Stomach (tissue), 9 donors: ENCODE results near the gene CDCP2. TPM values are rescaled to one million over a fixed set of nuclear protein-coding genes. Genes with fewer than 3 reads are reported as not detected.

Experiments
- DNase-seq, 2 donors: peaks; one replicate each; pipeline versions ENCODE4 v3.0.0 to v3.0.0-alpha.2; 2013 to 2019
- H3K27ac ChIP-seq, 5 donors: fragments of 200-600 bp in 4 of 5; sonication (generic) in 4 of 5; one replicate each; pipeline ENCODE4 v1.5.1; 2013 to 2019; ENCODE audit warnings: mild to moderate bottlenecking in 1 of 5, moderate library complexity in 1 of 5
- H3K27me3 ChIP-seq, 3 donors: fragments of 200-600 bp; sonication (generic); one replicate each; pipeline ENCODE4 v1.5.1; 2017 to 2019; ENCODE audit warnings: mixed run types in 1 of 3
- H3K36me3 ChIP-seq, 4 donors: fragments of 200-600 bp; sonication (generic); 1 replicate in 3 of 4; 2 replicates in 1 of 4; pipeline ENCODE4 v1.5.1; 2016 to 2019
- H3K4me1 ChIP-seq, 4 donors: fragments of 200-600 bp; sonication (generic); one replicate each; pipeline ENCODE4 v1.5.1; 2016 to 2019
- H3K4me3 ChIP-seq, 4 donors: fragments of 200-600 bp; sonication (generic) in 3 of 4; one replicate each; pipeline ENCODE4 v1.5.1; 2016 to 2019; ENCODE audit warnings: mild to moderate bottlenecking in 1 of 4
- H3K9me3 ChIP-seq, 4 donors: fragments of 200-600 bp; sonication (generic); one replicate each; pipeline ENCODE4 v1.5.1; 2016 to 2019
- CTCF ChIP-seq, 7 experiments: fragments of 450-650 bp in 4 of 7; fragments of 200-600 bp in 3 of 7; sonication (generic) in 3 of 7; IDR thresholded peaks; one replicate each; pipeline ENCODE4 v1.5.1; 2016 to 2019; ENCODE audit warnings: antibody characterized with exemption in 7 of 7, control low read depth in 2 of 7, mild to moderate bottlenecking in 1 of 7
- EP300 ChIP-seq: sonication (generic); formaldehyde crosslinking; IDR thresholded peaks from one replicate; pipeline ENCODE4 v1.6.1; 2017; ENCODE audit warnings: antibody characterized with exemption
- POLR2A ChIP-seq, 4 donors: fragments of 450-650 bp; IDR thresholded peaks; one replicate each; pipeline ENCODE4 v1.6.1; 2016; ENCODE audit warnings: antibody characterized with exemption in 4 of 4, control low read depth in 2 of 4, mild to moderate bottlenecking in 1 of 4, moderate library complexity in 1 of 4
- POLR2AphosphoS5 ChIP-seq, 3 donors: sonication (generic); formaldehyde crosslinking; IDR thresholded peaks; one replicate each; pipeline ENCODE4 v1.6.1; 2016; ENCODE audit warnings: antibody characterized with exemption in 3 of 3
- WGBS, 5 donors: extraction: QIAGEN DNeasy Blood & Tissue Kit in 3 of 5; methylation state at CpG; one replicate each; pipeline versions ENCODE4 v1.1.5 to v1.1.7; 2013 to 2018; 5-methylcytosine and 5-hydroxymethylcytosine counted together
- intact Hi-C: fragments of 100-400 bp; cut with DNase I; formaldehyde crosslinking; loops from one replicate; pipeline ENCODE4 v1.15.1; 2023; ENCODE audit warnings: low total_unique reads
- polyA plus RNA-seq, 3 donors: library from polyadenylated mRNA; stranded (reverse); fragments of 200-250 nt; gene quantifications; one replicate each; pipeline ENCODE4 v1.2.3, GENCODE V29; 2013
- total RNA-seq, 5 donors: library from RNA; depleted of rRNA; stranded (reverse); fragments of >200 nt; gene quantifications; one replicate each; pipeline versions ENCODE4 v1.1.0 to v1.2.3, GENCODE V29; 2014 to 2016
- donor health status: healthy with polysubstance abuse.
- donor health status: Bipolar disorder and iron deficiency.
- donor health status: healthy.

CDCP2 gene
- total and polyA plus RNA-seq, 8 donors: 0.18 to 0.58 TPM; not detected in 6

- no peak overlapping the region for H3K27ac ChIP-seq
- no peaks in the 10 kb centered on the region for H3K9me3 ChIP-seq
- peaks cover 0 to 19% (median 5%) of the 10 kb centered on the region in 4 donors for H3K4me1 ChIP-seq
- 90 to 95% (median 93%) methylated on average over 6 of the region's 6 CpGs for WGBS, 5 donors
- H3K36me3 ChIP-seq: peaks cover 0 to 24% (median 5%) of the 10 kb centered on the region in 4 donors
- intact Hi-C loops: no loop called here
- TF ChIP-seq POLR2AphosphoS5 (IDR thresholded peaks at IDR 0.05) (no peak), POLR2A (IDR thresholded peaks at IDR 0.05) (no peak), CTCF (IDR thresholded peaks at IDR 0.05) (no peak), EP300 (no peak)
- H3K27me3 ChIP-seq: no peaks in the 10 kb centered on the region
- no peak for DNase-seq
- no peak overlapping the region for H3K4me3 ChIP-seq
Measured at GRCh38 chr1:54103414-54103813, 49.4 kb downstream of the CDCP2 start.

- no peaks in the 10 kb centered on the region for H3K9me3 ChIP-seq
- TF ChIP-seq POLR2AphosphoS5 (IDR thresholded peaks at IDR 0.05) (no peak), POLR2A (IDR thresholded peaks at IDR 0.05) (no peak), CTCF (IDR thresholded peaks at IDR 0.05) (no peak), EP300 (no peak)
- intact Hi-C loops: no loop called here
- peaks cover 0 to 43% (median 19%) of the 10 kb centered on the region in 4 donors for H3K36me3 ChIP-seq
- no peaks in the 10 kb centered on the region for H3K27me3 ChIP-seq
- DNase-seq: no peak
- no peak overlapping the region for H3K27ac ChIP-seq
- 38 to 71% (median 53%) methylated on average over 2 of the region's 2 CpGs for WGBS, 5 donors
- peaks cover 0 to 29% (median 9%) of the 10 kb centered on the region in 4 donors for H3K4me1 ChIP-seq
- no peak overlapping the region for H3K4me3 ChIP-seq
Measured at GRCh38 chr1:54100500-54100899, 52.3 kb downstream of the CDCP2 start.

GRCh38 chr1:54099061-54099610 is 53.7 kb downstream of the CDCP2 start:
- intact Hi-C loops: no loop called here
- DNase-seq: no peak
- WGBS, 5 donors: 67 to 88% (median 80%) methylated on average over 6 of the region's 6 CpGs

GRCh38 chr1:54096877-54097240 is 55.9 kb downstream of the CDCP2 start:
- no peak for TF ChIP-seq POLR2AphosphoS5 (IDR thresholded peaks at IDR 0.05)
- TF ChIP-seq EP300: no peak
- TF ChIP-seq POLR2A (IDR thresholded peaks at IDR 0.05): no peak
- TF ChIP-seq CTCF (IDR thresholded peaks at IDR 0.05): no peak
- Histone ChIP-seq H3K4me1 (peaks cover 16 to 56% (median 23%) of the 10 kb centered on the region in 4 donors), H3K36me3 (peaks cover 0 to 29% (median 16%) of the 10 kb centered on the region in 4 donors), H3K27ac (no peak overlapping the region), H3K27me3 (no peaks in the 10 kb centered on the region), H3K9me3 (no peaks in the 10 kb centered on the region), H3K4me3 (no peak overlapping the region)
- intact Hi-C loops: no loop called here
- WGBS, 5 donors: 80 to 85% (median 81%) methylated on average over 7 of the region's 7 CpGs
- DNase-seq: no peak

More at GRCh38 chr1:54099061-54099610, 53.7 kb downstream of the CDCP2 start:
- Histone ChIP-seq H3K27ac (no peak overlapping the region), H3K27me3 (no peaks in the 10 kb centered on the region), H3K4me1 (peaks cover 7 to 40% (median 19%) of the 10 kb centered on the region in 4 donors), H3K4me3 (no peak overlapping the region), H3K36me3 (peaks cover 0 to 43% (median 19%) of the 10 kb centered on the region in 4 donors), H3K9me3 (no peaks in the 10 kb centered on the region)
- TF ChIP-seq POLR2AphosphoS5 (IDR thresholded peaks at IDR 0.05) (no peak), CTCF (IDR thresholded peaks at IDR 0.05) (no peak), EP300 (no peak), POLR2A (IDR thresholded peaks at IDR 0.05) (no peak)
